H1 (cell line): ENCODE results near the gene NOL3. TPM values are rescaled to one million over a fixed set of nuclear protein-coding genes. Genes with fewer than 3 reads are reported as not detected.

Source experiments
- CHD7 ChIP-seq: fragments of 300-600 bp; sonication (generic); IDR thresholded peaks from 2 replicates; pipeline ENCODE4 v1.7.1; 2012; ENCODE audit warnings: low read length, moderate library complexity, mild to moderate bottlenecking, inconsistent platforms; ENCODE audit not compliant: insufficient replicate concordance
- E2F6 ChIP-seq: IDR thresholded peaks from 2 replicates; pipeline ENCODE4 v1.6.1; 2012; ENCODE audit warnings: inconsistent platforms
- polyA plus RNA-seq, 7 experiments: library from polyadenylated mRNA; depleted of rRNA in 3 of 7; stranded (reverse) in 5 of 7; unstranded in 2 of 7; fragments of >200 nt in 5 of 7; fragments of 200-250 nt in 2 of 7; gene quantifications; 1 replicate in 5 of 7; 2 replicates in 1 of 7; 4 replicates in 1 of 7; pipeline versions ENCODE4 v1.2.1 to v1.2.3, GENCODE V29; 2011 to 2013; ENCODE audit warnings: missing spikeins in 2 of 7, mixed read lengths in 2 of 7
- total RNA-seq: library from RNA; stranded (reverse); fragmentation: NEBNext Ultra II Directional; extraction: Animal tissue kit (Norgen Biotek cat#: 25700); gene quantifications from 2 replicates; pipeline ENCODE4 v1.2.1, GENCODE V29; 2021

NOL3 gene
- total and polyA plus RNA-seq, 2 of the 8 experiments (the other 6 are each of a cell fraction or from before 2014, with no cell fraction given): 2.2 to 4.6 TPM

GRCh38 chr16:67210069-67210937 lies 40.0 kb downstream of the NOL3 start (continued):
- no peak for TF ChIP-seq CHD7
- 0 out of 2 replicates have a peak, but pooled peaks have one; percentile 20 for TF ChIP-seq E2F6
